ENCODE results near the gene MBP. TPM values are rescaled to one million over a fixed set of nuclear protein-coding genes. Genes with fewer than 3 reads are reported as not detected.

Gene MBP
- total and polyA plus RNA-seq, 2 donors from 2014 or later: 15.1 to 61.2 TPM

DNA sequence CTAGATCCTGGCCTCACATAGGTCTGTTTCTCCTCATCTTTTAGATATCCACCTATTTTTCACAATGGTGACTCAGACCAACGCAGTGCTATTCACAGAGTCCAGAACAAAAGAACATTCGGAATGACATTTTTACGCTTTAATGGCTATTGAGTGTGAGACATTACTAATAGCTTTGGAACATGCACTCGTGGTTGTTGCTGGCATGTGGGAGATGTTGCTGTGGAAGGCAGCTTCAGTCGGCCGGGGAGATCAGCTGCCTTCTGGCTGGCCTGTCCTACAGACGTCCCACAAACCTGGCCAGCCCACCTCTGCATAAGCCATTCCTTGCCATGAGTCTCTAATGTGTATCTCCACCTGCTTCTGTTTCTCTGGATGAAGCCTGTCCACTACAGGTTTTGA lies 3.4 kb downstream of the MBP start:
- H3K4me3 ChIP-seq (ENCODE audit: low read length in 3 of 3): peak overlapping the region in 1 of 3 donors; percentile 20
- no peaks in the 10 kb centered on the region for H3K36me3 ChIP-seq (ENCODE audit: control insufficient read depth in 2 of 3, insufficient read depth in 3 of 3, low read length in 3 of 3)
- DNase-seq (peak in 2 of 5 donors; percentile 27 to 61), FAIRE-seq (no peak)
- H3K27ac ChIP-seq (ENCODE audit: low read depth in 2 of 2, low read length in 2 of 2): peak overlapping the region; percentile 78 to 88
- H3K27me3 ChIP-seq (ENCODE audit: control insufficient read depth, insufficient read depth, low read length): no peaks in the 10 kb centered on the region
- intact Hi-C loops (cut with DNase I): no loop called here
- no peaks in the 10 kb centered on the region for H3K9me3 ChIP-seq (ENCODE audit: control insufficient read depth in 2 of 3, insufficient read depth in 1 of 3, low read length in 3 of 3)
- peak overlapping the region in 1 of 3 donors; percentile 29 for H3K9ac ChIP-seq (ENCODE audit: low read length in 3 of 3)
- no peak for TF ChIP-seq CTCF (IDR thresholded peaks at IDR 0.05; ENCODE audit: borderline replicate concordance, extremely low read depth, insufficient read depth)
- peaks cover 0 to 20% (median 20%) of the 10 kb centered on the region in 3 donors for H3K4me1 ChIP-seq (ENCODE audit: control insufficient read depth in 2 of 3, insufficient read depth in 2 of 3, low read depth in 1 of 3, low read length in 3 of 3)

DNA sequence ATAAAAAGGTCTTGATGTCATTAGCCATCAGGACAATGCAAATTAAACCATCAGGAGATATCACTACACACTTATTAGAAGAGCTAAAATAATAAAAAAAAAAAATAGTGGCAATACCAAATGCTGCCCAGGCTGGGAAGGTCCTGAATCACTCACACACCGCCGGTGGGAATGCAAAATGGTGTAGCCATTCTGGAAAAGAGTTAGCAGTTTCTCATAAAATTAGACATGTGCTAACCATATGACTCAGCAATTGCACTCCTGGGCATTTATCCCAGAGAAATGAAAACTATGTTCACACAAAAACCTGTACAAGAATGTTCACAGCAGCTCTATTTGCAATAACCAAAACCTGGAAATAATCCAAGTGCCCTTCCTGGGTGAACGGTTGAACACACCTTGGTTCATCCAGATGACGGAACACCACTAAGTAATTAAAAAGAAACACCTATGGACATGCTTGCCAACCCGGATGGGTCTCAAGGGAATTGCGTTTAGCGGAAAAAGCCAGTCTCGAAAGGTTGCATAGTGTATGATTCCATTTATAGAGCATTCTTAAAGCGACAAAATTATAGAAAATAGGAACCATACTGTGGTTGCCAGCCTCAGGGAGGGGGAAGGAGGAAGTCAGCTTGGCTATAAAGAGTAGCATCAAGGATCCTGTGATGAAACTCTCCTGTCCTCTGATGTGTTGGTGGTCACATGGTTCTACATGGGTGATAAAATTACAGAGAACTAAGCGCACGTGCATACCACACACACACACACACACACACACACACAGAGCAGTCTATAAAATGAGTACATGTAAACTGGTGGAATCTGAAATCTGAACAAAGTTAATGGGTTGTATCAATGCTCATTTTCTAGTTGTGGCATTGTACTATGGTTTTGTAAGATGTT lies 4.6 kb downstream of the MBP start:
- Histone ChIP-seq H3K27me3 (ENCODE audit: control insufficient read depth, insufficient read depth, low read length) (no peaks in the 10 kb centered on the region), H3K9me3 (ENCODE audit: control insufficient read depth in 2 of 3, insufficient read depth in 1 of 3, low read length in 3 of 3) (no peaks in the 10 kb centered on the region), H3K4me1 (ENCODE audit: control insufficient read depth in 2 of 3, insufficient read depth in 2 of 3, low read depth in 1 of 3, low read length in 3 of 3) (peaks cover 0 to 23% (median 20%) of the 10 kb centered on the region in 3 donors), H3K9ac (ENCODE audit: low read length in 3 of 3) (peak overlapping the region in 1 of 3 donors; percentile 10), H3K4me3 (ENCODE audit: low read length in 3 of 3) (peak overlapping the region in 1 of 3 donors; percentile 10), H3K36me3 (ENCODE audit: control insufficient read depth in 2 of 3, insufficient read depth in 3 of 3, low read length in 3 of 3) (no peaks in the 10 kb centered on the region), H3K27ac (ENCODE audit: low read depth in 2 of 2, low read length in 2 of 2) (peak overlapping the region; percentile 81 to 88)
- no peak for TF ChIP-seq CTCF (IDR thresholded peaks at IDR 0.05; ENCODE audit: borderline replicate concordance, extremely low read depth, insufficient read depth)
- intact Hi-C loops (cut with DNase I): no loop called here
- DNase-seq (peak in 1 of 5 donors; percentile 45), FAIRE-seq (peak; percentile 33)

- Histone ChIP-seq H3K36me3 (ENCODE audit: control insufficient read depth in 2 of 3, insufficient read depth in 3 of 3, low read length in 3 of 3) (no peaks in the 10 kb centered on the region), H3K27ac (ENCODE audit: low read depth in 2 of 2, low read length in 2 of 2) (peak overlapping the region in 1 of 2 donors; percentile 26), H3K9ac (ENCODE audit: low read length in 3 of 3) (peak overlapping the region in 1 of 3 donors; percentile 23), H3K9me3 (ENCODE audit: control insufficient read depth in 2 of 3, insufficient read depth in 1 of 3, low read length in 3 of 3) (no peaks in the 10 kb centered on the region), H3K4me1 (ENCODE audit: control insufficient read depth in 2 of 3, insufficient read depth in 2 of 3, low read depth in 1 of 3, low read length in 3 of 3) (peaks cover 0 to 34% (median 22%) of the 10 kb centered on the region in 3 donors), H3K27me3 (ENCODE audit: control insufficient read depth, insufficient read depth, low read length) (no peaks in the 10 kb centered on the region), H3K4me3 (ENCODE audit: low read length in 3 of 3) (no peak overlapping the region)
- intact Hi-C loops (cut with DNase I): no loop called here
- no peak for TF ChIP-seq CTCF (IDR thresholded peaks at IDR 0.05; ENCODE audit: borderline replicate concordance, extremely low read depth, insufficient read depth)
- DNase-seq (peak in 2 of 5 donors; percentile 3 to 34), FAIRE-seq (no peak)
Observed at GRCh38 chr18:77124452-77124922, 8.1 kb downstream of the MBP start.
